Panc1 (cell line): ENCODE measurements around the gene NEU2. TPM values are rescaled to one million over a fixed set of nuclear protein-coding genes. Genes with fewer than 3 reads are reported as not detected.

Source experiments
- ATAC-seq: fragments of 200-7000 bp; cut with Tn5 transposase; 2 replicates; pipeline ENCODE4 v1.9.1; 2020; ENCODE audit warnings: mild to moderate bottlenecking, moderate library complexity
- BruUV-seq: library from RNA; stranded (reverse); fragments of 400-500 nt; replicated peaks from 2 replicates; lab custom pipeline; 2021; lab: Mats Ljungman, UMichigan
- CTCF ChIA-PET: fragments of 300-600 bp; sonication (Branson Sonifier 250); formaldehyde crosslinking; loops from one replicate; lab custom pipeline; 2022; ENCODE audit warnings: antibody characterized with exemption; lab: Charles Lee
- POLR2A ChIA-PET: fragments of 300-600 bp; sonication (Branson Sonifier 250); formaldehyde crosslinking; loops from one replicate; lab custom pipeline; 2022; ENCODE audit warnings: antibody characterized with exemption; lab: Charles Lee
- DNase-seq: peaks from one replicate; pipeline ENCODE4 v3.0.0-alpha.2; 2010; ENCODE audit warnings: low read depth, low spot score
- H3K27ac ChIP-seq: 2 replicates; pipeline ENCODE4 v1.5.1; 2011; ENCODE audit warnings: mild to moderate bottlenecking, low read length, inconsistent platforms
- H3K27me3 ChIP-seq: fragments of 200-500 bp; sonication (Bioruptor generic); 2 replicates; pipeline ENCODE4 v1.6.0; 2014; ENCODE audit warnings: low read length, inconsistent platforms; ENCODE audit not compliant: control insufficient read depth, insufficient read depth
- H3K36me3 ChIP-seq: fragments of 200-500 bp; sonication (Bioruptor generic); 2 replicates; pipeline ENCODE4 v1.5.1; 2014; ENCODE audit warnings: inconsistent platforms, mild to moderate bottlenecking, low read length, moderate library complexity; ENCODE audit not compliant: control insufficient read depth, insufficient read depth
- H3K4me1 ChIP-seq: 2 replicates; pipeline ENCODE4 v1.5.1; 2011; ENCODE audit warnings: inconsistent platforms, mild to moderate bottlenecking, low read length, moderate library complexity; ENCODE audit not compliant: control insufficient read depth, insufficient read depth
- H3K4me3 ChIP-seq, 2 experiments: 2 replicates each; pipeline ENCODE4 v1.5.1; 2011 to 2012; ENCODE audit warnings: low read depth in 2 of 2, low read length in 2 of 2, mild to moderate bottlenecking in 2 of 2, inconsistent platforms in 1 of 2, moderate library complexity in 1 of 2
- H3K9me3 ChIP-seq: fragments of 200-500 bp; sonication (Bioruptor generic); 2 replicates; pipeline ENCODE4 v1.5.1; 2014; ENCODE audit warnings: low read depth, mild to moderate bottlenecking, inconsistent platforms, low read length, moderate library complexity; ENCODE audit not compliant: control insufficient read depth, insufficient read depth
- CTCF ChIP-seq: fragments of 450-650 bp; IDR thresholded peaks from 2 replicates; pipeline ENCODE4 v1.5.1; 2017; ENCODE audit warnings: mild to moderate bottlenecking
- POLR2AphosphoS5 ChIP-seq: IDR thresholded peaks from 2 replicates; pipeline ENCODE4 v1.6.1; 2012; ENCODE audit warnings: mild to moderate bottlenecking, low read depth, low read length, moderate library complexity
- REST ChIP-seq, 2 experiments: IDR thresholded peaks; 2 replicates each; pipeline ENCODE4 v1.6.1; 2011 to 2012; ENCODE audit warnings: low read depth in 2 of 2, control low read depth in 1 of 2, low read length in 1 of 2, mild to moderate bottlenecking in 1 of 2, moderate library complexity in 1 of 2; ENCODE audit not compliant: insufficient read depth in 1 of 2
- SIN3A ChIP-seq: IDR thresholded peaks from 2 replicates; pipeline ENCODE4 v1.6.1; 2012; ENCODE audit warnings: low read depth, mild to moderate bottlenecking, low read length, moderate library complexity, borderline replicate concordance; ENCODE audit not compliant: insufficient read depth
- TCF7L2 ChIP-seq: IDR thresholded peaks from 2 replicates; pipeline ENCODE4 v1.6.1; 2011; ENCODE audit warnings: mild to moderate bottlenecking, low read depth, low read length, inconsistent platforms
- in situ Hi-C: cut with HindIII; loops from 2 replicates; pipeline ENCODE4 v1.10.0; 2016; ENCODE audit warnings: low sequenced_read_pairs, low pct_unique_long_range_greater_than_20kb
- intact Hi-C: fragments of 100-400 bp; cut with micrococcal nuclease; formaldehyde crosslinking; loops from one replicate; pipeline ENCODE4 v1.10.0; 2022; ENCODE audit not compliant: unreplicated experiment
- total RNA-seq: library from RNA; stranded (reverse); gene quantifications from one replicate; pipeline ENCODE4 v1.2.1, GENCODE V29; 2021; ENCODE audit not compliant: unreplicated experiment

NEU2 gene
- total RNA-seq, 1 experiment from 2014 or later: not detected

GRCh38 chr2:233022561-233022960 is 9.9 kb upstream of the NEU2 start:
- BruUV-seq: no TSS peak
- no peak for DNase-seq
- H3K9me3 ChIP-seq: no peaks in the 10 kb centered on the region

GRCh38 chr2:233023007-233023760 is 9.3 kb upstream of the NEU2 start:
- no TSS peak for BruUV-seq
- Histone ChIP-seq H3K9me3 (no peaks in the 10 kb centered on the region), H3K4me1 (peaks cover 5% of the 10 kb centered on the region; the same call in 1 of the 2 replicates), H3K27me3 (no peaks in the 10 kb centered on the region), H3K4me3 (no peak overlapping the region), H3K36me3 (no peaks in the 10 kb centered on the region), H3K27ac (peak overlapping the region; percentile 7; the same call in 1 of the 2 replicates)
- DNase-seq (no peak), ATAC-seq (no peak)
- in situ Hi-C loops: no loop called here
- TF ChIP-seq SIN3A: no peak
- TF ChIP-seq CTCF: no peak
- TF ChIP-seq REST (IDR thresholded peaks at IDR 0.05; ENCODE audit: insufficient read depth in 1 of 2, low read depth in 2 of 2, low read length in 1 of 2): no peak
- no peak for TF ChIP-seq TCF7L2
- no peak for TF ChIP-seq POLR2AphosphoS5
- intact Hi-C loops: no loop called here
- POLR2A ChIA-PET: no interaction called here
- CTCF ChIA-PET: no interaction called here

More at GRCh38 chr2:233022561-233022960, 9.9 kb upstream of the NEU2 start:
- CTCF ChIA-PET: no interaction called here
- POLR2A ChIA-PET: no interaction called here
- no peak overlapping the region for H3K4me3 ChIP-seq
- intact Hi-C loops: no loop called here
- no peak for ATAC-seq
- H3K36me3 ChIP-seq: no peaks in the 10 kb centered on the region
- no peaks in the 10 kb centered on the region for H3K27me3 ChIP-seq
- in situ Hi-C loops: no loop called here
- TF ChIP-seq REST (IDR thresholded peaks at IDR 0.05; ENCODE audit: insufficient read depth in 1 of 2, low read depth in 2 of 2, low read length in 1 of 2) (no peak), CTCF (no peak), SIN3A (no peak), POLR2AphosphoS5 (no peak), TCF7L2 (no peak)
- H3K4me1 ChIP-seq: peaks cover 5% of the 10 kb centered on the region; the same call in 1 of the 2 replicates
- no peak overlapping the region for H3K27ac ChIP-seq
